ENCODE measurements around the gene ESAM. TPM values are rescaled to one million over a fixed set of nuclear protein-coding genes. Genes with fewer than 3 reads are reported as not detected.
A peak's percentile ranks its signal among the peaks of the same experiment; 100 is the strongest.
"Not testable (repeated sequence)": the region's sequence is repeated elsewhere in the genome, so short reads cannot be mapped to it uniquely, and the experiment has no call there.

Gene ESAM
- total RNA-seq, 1 experiment from 2014 or later, result 0.92 TPM

DNA sequence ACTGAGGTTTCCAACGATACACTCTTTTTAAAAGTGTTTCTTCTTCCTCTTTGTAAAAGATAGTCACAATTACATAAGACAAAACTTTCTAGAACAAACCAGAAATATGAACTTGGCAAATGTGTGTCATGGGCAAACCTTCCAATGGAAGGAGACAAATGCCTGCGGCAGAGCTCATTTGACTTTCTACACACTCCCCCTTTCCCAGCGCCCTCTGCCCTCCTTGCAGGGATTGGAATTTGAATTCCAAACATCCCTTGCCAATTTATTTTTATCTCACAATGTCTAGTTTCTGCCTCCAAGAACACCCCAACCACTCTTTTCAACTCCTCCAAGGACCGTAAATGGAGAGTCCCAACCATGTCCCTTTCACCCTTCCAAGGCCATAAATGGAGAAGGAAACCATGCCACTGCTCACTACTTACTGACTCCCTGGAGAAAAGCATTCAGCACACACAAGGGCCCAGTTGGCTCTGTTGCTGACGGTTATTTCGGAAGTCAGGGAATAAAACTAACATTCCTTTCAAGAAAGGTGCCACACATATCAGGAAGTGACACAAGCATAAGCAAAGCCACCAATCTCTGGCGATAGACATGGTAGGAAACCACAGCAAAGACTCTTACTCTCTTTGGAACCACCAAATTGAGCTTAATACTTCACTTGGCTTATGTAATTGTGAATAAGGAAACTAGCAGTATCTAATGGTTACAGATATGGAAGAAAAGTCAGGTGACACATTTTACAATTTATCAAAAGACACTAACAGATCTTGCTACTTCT, 15.0 kb upstream of the ESAM start:
- Histone ChIP-seq H3K18ac (ENCODE audit: insufficient read length, low read depth, low read length) (no peak overlapping the region), H4K91ac (ENCODE audit: insufficient read length, low read depth, low read length) (no peak overlapping the region), H3T11ph (ENCODE audit: low read length) (no peak overlapping the region), H3K4ac (ENCODE audit: low read depth, low read length) (no peak overlapping the region), H4K5ac (ENCODE audit: insufficient read length, low read depth, low read length) (no peak overlapping the region), H2BK12ac (ENCODE audit: insufficient read length, low read depth, low read length) (no peak overlapping the region), H4K20me1 (ENCODE audit: control insufficient read depth, insufficient read depth, insufficient read length) (no peaks in the 10 kb centered on the region), H3K14ac (ENCODE audit: insufficient read depth, low read length) (no peak overlapping the region), H3K9me3 (ENCODE audit: control insufficient read depth, low read depth, low read length) (no peaks in the 10 kb centered on the region), H3K9ac (ENCODE audit: extremely low read depth, insufficient read length, low read length) (no peak overlapping the region), H2BK5ac (ENCODE audit: insufficient read length, low read length) (no peak overlapping the region), H3K56ac (ENCODE audit: insufficient read length, low read depth, low read length) (no peak overlapping the region), H3K23me2 (ENCODE audit: insufficient read length, low read depth, low read length, poor library complexity, severe bottlenecking) (no peaks in the 10 kb centered on the region), H4K8ac (replicated peaks; ENCODE audit: insufficient read length, low read depth, low read length) (no peak overlapping the region), H3K79me2 (ENCODE audit: insufficient read depth, low read length) (no peaks in the 10 kb centered on the region), H3K23ac (ENCODE audit: insufficient read length, low read depth, low read length) (no peak overlapping the region), H2BK120ac (ENCODE audit: low read depth, low read length, poor library complexity, severe bottlenecking) (no peak overlapping the region), H3K4me1 (ENCODE audit: insufficient read depth, low read length) (no peaks in the 10 kb centered on the region), H3K4me2 (ENCODE audit: insufficient read depth, insufficient read length, low read length) (no peak overlapping the region), H2AK5ac (ENCODE audit: insufficient read length, low read length) (no peak overlapping the region), H3K27me3 (ENCODE audit: insufficient read depth, low read length) (no peaks in the 10 kb centered on the region), H2BK15ac (ENCODE audit: low read depth, low read length) (no peak overlapping the region), H2AFZ (ENCODE audit: low read length) (no peak overlapping the region), H2BK20ac (ENCODE audit: low read depth, low read length, poor library complexity, severe bottlenecking) (no peak overlapping the region), H3K79me1 (ENCODE audit: insufficient read depth, low read depth, low read length, poor library complexity, severe bottlenecking) (no peaks in the 10 kb centered on the region), H3K27ac (ENCODE audit: insufficient read length, low read depth, low read length) (no peak overlapping the region)
- H3K36me3 Mint-ChIP-seq (ENCODE audit: insufficient read depth in 1 of 3, low read depth in 3 of 3), result peaks cover 6 to 19% (median 17%) of the 10 kb centered on the region in 3 experiments; a peak in 6 of 7 replicates
- no peaks in the 10 kb centered on the region for H3K27me3 Mint-ChIP-seq (ENCODE audit: low read depth)
- H3K9me3 Mint-ChIP-seq, result no peaks in the 10 kb centered on the region
- peaks cover 0 to 4% of the 10 kb centered on the region in 2 experiments; a peak in 2 of 4 replicates for H3K4me1 Mint-ChIP-seq
- no CpG with 5 or more reads among the region's 7 CpGs for WGBS (ENCODE audit: extremely low coverage, insufficient read length, low lambda C conversion rate)
- DNase-seq, result no peak
- TF ChIP-seq, protein P1, sequence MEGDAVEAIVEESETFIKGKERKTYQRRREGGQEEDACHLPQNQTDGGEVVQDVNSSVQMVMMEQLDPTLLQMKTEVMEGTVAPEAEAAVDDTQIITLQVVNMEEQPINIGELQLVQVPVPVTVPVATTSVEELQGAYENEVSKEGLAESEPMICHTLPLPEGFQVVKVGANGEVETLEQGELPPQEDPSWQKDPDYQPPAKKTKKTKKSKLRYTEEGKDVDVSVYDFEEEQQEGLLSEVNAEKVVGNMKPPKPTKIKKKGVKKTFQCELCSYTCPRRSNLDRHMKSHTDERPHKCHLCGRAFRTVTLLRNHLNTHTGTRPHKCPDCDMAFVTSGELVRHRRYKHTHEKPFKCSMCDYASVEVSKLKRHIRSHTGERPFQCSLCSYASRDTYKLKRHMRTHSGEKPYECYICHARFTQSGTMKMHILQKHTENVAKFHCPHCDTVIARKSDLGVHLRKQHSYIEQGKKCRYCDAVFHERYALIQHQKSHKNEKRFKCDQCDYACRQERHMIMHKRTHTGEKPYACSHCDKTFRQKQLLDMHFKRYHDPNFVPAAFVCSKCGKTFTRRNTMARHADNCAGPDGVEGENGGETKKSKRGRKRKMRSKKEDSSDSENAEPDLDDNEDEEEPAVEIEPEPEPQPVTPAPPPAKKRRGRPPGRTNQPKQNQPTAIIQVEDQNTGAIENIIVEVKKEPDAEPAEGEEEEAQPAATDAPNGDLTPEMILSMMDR (conservative IDR thresholded peaks at IDR 0.05), result no peak
- H3K27ac Mint-ChIP-seq, result peak overlapping the region in 1 of 3 experiments; percentile 9; a peak in 1 of 7 replicates
- no peak overlapping the region for H3K4me3 Mint-ChIP-seq

DNA sequence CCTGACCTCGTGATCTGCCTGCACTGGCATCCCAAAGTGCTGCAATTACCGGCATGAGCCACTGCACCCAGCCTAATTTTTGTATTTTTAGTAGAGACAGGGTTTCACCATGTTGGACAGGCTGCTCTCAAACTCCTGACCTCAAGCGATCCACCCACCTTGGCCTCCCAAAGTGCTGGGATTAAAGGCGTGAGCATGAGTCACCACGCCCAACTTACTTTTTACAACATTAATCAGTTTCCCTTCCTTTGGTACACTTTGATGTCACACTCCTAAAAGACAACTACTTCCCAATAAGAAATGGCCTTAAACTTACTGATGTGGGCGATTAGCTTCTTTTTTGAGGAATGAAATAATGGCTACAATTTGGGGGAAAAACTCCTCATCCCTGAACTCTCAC, 8.9 kb upstream of the ESAM start:
- not testable (repeated sequence) for H3T11ph ChIP-seq (ENCODE audit: low read length); H2BK120ac ChIP-seq (ENCODE audit: low read depth, low read length, poor library complexity, severe bottlenecking); H3K14ac ChIP-seq (ENCODE audit: insufficient read depth, low read length); H3K4ac ChIP-seq (ENCODE audit: low read depth, low read length); H3K79me2 ChIP-seq (ENCODE audit: insufficient read depth, low read length); H3K9me3 ChIP-seq (ENCODE audit: control insufficient read depth, low read depth, low read length); DNase-seq; H3K4me1 Mint-ChIP-seq; H3K79me1 ChIP-seq (ENCODE audit: insufficient read depth, low read depth, low read length, poor library complexity, severe bottlenecking); H4K20me1 ChIP-seq (ENCODE audit: control insufficient read depth, insufficient read depth, insufficient read length); H3K27me3 Mint-ChIP-seq (ENCODE audit: low read depth); H2AK5ac ChIP-seq (ENCODE audit: insufficient read length, low read length); H3K23ac ChIP-seq (ENCODE audit: insufficient read length, low read depth, low read length); H2AFZ ChIP-seq (ENCODE audit: low read length); H3K4me3 Mint-ChIP-seq; H2BK20ac ChIP-seq (ENCODE audit: low read depth, low read length, poor library complexity, severe bottlenecking); H3K23me2 ChIP-seq (ENCODE audit: insufficient read length, low read depth, low read length, poor library complexity, severe bottlenecking); H3K27ac ChIP-seq (ENCODE audit: insufficient read length, low read depth, low read length); H3K4me1 ChIP-seq (ENCODE audit: insufficient read depth, low read length); H3K56ac ChIP-seq (ENCODE audit: insufficient read length, low read depth, low read length); H3K4me2 ChIP-seq (ENCODE audit: insufficient read depth, insufficient read length, low read length); H2BK12ac ChIP-seq (ENCODE audit: insufficient read length, low read depth, low read length); H3K27me3 ChIP-seq (ENCODE audit: insufficient read depth, low read length); H3K9me3 Mint-ChIP-seq; H4K5ac ChIP-seq (ENCODE audit: insufficient read length, low read depth, low read length); H3K9ac ChIP-seq (ENCODE audit: extremely low read depth, insufficient read length, low read length); H3K18ac ChIP-seq (ENCODE audit: insufficient read length, low read depth, low read length); H4K91ac ChIP-seq (ENCODE audit: insufficient read length, low read depth, low read length); H2BK5ac ChIP-seq (ENCODE audit: insufficient read length, low read length); H2BK15ac ChIP-seq (ENCODE audit: low read depth, low read length); H4K8ac ChIP-seq (replicated peaks; ENCODE audit: insufficient read length, low read depth, low read length); H3K27ac Mint-ChIP-seq
- peaks cover 14 to 46% (median 29%) of the 10 kb centered on the region in 3 experiments; a peak in 6 of 7 replicates for H3K36me3 Mint-ChIP-seq (ENCODE audit: insufficient read depth in 1 of 3, low read depth in 3 of 3)
- no CpG with 5 or more reads among the region's 6 CpGs for WGBS (ENCODE audit: extremely low coverage, insufficient read length, low lambda C conversion rate)

Measured in H9 (cell line).